Activated T-cell treated with anti-CD3 and anti-CD28 coated beads, Interleukin-2, amount 50 U/mL, for 24 hours (primary cell): ENCODE data around the gene AHRR.
A peak's percentile ranks its signal among the peaks of the same experiment; 100 is the strongest.
"Not testable (repeated sequence)": the region's sequence is repeated elsewhere in the genome, so short reads cannot be mapped to it uniquely, and the experiment has no call there.

ENCODE experiments used
- DNase-seq: peaks from one replicate; pipeline ENCODE4 v3.0.0-alpha.2; 2020
- H3K27ac Mint-ChIP-seq: 2 replicates; pipeline ENCODE4 v1.8.0; 2020; ENCODE audit warnings: mild to moderate bottlenecking, mixed read lengths
- H3K27me3 Mint-ChIP-seq: 2 replicates; pipeline ENCODE4 v1.8.0; 2020; ENCODE audit warnings: mixed read lengths
- H3K36me3 Mint-ChIP-seq: 2 replicates; pipeline ENCODE4 v1.8.0; 2020; ENCODE audit warnings: low read depth, mixed read lengths
- H3K4me1 Mint-ChIP-seq: 2 replicates; pipeline ENCODE4 v1.8.0; 2020; ENCODE audit warnings: low read depth, mixed read lengths
- H3K4me3 Mint-ChIP-seq: 2 replicates; pipeline ENCODE4 v1.8.0; 2020; ENCODE audit warnings: mild to moderate bottlenecking, moderate library complexity, mixed read lengths
- H3K9me3 Mint-ChIP-seq: 2 replicates; pipeline ENCODE4 v1.8.0; 2020; ENCODE audit warnings: mixed read lengths

The AHRR gene

GRCh38 chr5:414991-415927 lies 93.7 kb downstream of the AHRR start:
- not testable (repeated sequence) for H3K27me3 Mint-ChIP-seq, H3K27ac Mint-ChIP-seq, H3K9me3 Mint-ChIP-seq

GRCh38 chr5:415928-416635 lies 94.6 kb downstream of the AHRR start:
- peaks cover 11% of the 10 kb centered on the region for H3K36me3 Mint-ChIP-seq
- H3K27me3 Mint-ChIP-seq = peaks cover 3% of the 10 kb centered on the region
- peak; percentile 33 for DNase-seq
- H3K9me3 Mint-ChIP-seq = no peaks in the 10 kb centered on the region
- H3K4me3 Mint-ChIP-seq = no peak overlapping the region
- H3K27ac Mint-ChIP-seq = peak overlapping the region; percentile 37
- H3K4me1 Mint-ChIP-seq = peaks cover 30% of the 10 kb centered on the region

More at GRCh38 chr5:414991-415927, 93.7 kb downstream of the AHRR start:
- H3K4me1 Mint-ChIP-seq = peaks cover 35% of the 10 kb centered on the region
- not testable (repeated sequence) for H3K36me3 Mint-ChIP-seq, H3K4me3 Mint-ChIP-seq
- DNase-seq = peak; percentile 28

DNA sequence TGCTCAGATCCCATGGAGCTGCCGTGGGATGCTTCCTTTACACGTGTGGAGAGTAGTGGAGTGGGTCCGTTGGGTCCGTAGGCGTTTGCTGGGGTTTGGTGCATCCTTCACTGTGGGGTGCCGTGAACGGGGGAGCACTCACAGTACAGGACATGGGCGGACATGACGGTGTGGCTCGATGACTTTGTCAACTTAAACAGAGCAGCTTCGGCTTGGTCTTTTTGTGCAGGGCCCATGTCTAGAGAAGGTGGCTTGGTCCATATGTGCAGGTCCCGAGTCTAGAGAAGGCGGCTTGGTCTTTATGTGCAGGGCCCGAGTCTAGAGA lies 95.1 kb downstream of the AHRR start:
- H3K4me3 Mint-ChIP-seq = no peak overlapping the region
- no peaks in the 10 kb centered on the region for H3K9me3 Mint-ChIP-seq
- no peak for DNase-seq
- peaks cover 3% of the 10 kb centered on the region for H3K27me3 Mint-ChIP-seq
- peaks cover 25% of the 10 kb centered on the region for H3K4me1 Mint-ChIP-seq
- peaks cover 11% of the 10 kb centered on the region for H3K36me3 Mint-ChIP-seq
- peak overlapping the region; percentile 37 for H3K27ac Mint-ChIP-seq

GRCh38 chr5:417301-418161 lies 96.0 kb downstream of the AHRR start:
- H3K4me3 Mint-ChIP-seq = no peak overlapping the region
- H3K27ac Mint-ChIP-seq = no peak overlapping the region

DNA sequence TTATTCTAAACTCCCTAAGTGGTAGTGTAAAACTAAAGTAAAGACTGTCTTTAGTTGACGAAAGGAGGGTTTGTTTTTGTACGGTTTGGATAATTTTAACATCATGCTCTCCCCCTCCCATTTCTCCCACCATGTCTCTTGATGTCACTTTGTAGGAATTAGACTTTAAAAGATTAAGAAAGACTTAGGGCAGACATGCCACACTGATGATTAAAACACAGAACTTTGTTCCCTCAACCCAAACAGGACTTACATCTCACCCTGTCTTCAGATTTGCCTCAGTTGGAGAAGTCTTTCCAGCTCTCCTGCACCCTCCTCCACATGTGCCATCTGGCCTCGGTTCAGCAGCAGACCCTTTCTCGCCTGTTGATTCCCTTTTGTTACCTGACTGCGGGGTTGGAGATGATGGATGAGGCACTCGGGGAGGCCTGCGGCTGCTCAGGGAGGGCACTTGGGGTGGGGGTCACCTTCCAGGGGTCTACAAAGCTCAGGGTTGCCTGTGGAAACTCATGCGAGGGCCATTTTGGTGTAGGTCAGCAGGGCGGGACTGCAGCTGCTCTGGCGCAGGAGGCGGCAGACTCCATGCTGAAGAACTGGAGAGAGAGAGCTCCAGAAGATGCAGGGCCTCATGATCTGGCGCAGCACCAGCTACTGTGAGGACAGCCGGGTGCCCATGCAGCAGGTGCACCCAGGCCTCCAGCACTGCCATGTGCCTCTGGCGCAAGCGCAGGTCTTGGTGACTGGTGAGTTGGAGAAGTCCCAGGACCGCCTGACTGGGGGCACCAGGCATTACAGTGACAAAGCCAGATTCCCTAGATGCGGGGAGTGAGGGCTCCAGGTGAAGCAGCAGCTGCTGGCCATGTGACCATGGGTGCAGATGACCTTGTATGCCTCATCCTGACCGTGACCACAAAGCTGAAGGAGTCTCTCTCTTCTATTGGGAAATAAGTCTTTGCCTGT lies 96.9 kb downstream of the AHRR start:
- no peak for DNase-seq

More at GRCh38 chr5:417301-418161, 96.0 kb downstream of the AHRR start:
- DNase-seq = no peak
- Mint-ChIP-seq H3K9me3 (no peaks in the 10 kb centered on the region), H3K4me1 (peaks cover 16% of the 10 kb centered on the region), H3K27me3 (peaks cover 3% of the 10 kb centered on the region), H3K36me3 (peaks cover 11% of the 10 kb centered on the region)

GRCh38 chr5:419970-420369 lies 98.5 kb downstream of the AHRR start:
- no peaks in the 10 kb centered on the region for H3K27me3 Mint-ChIP-seq
- H3K27ac Mint-ChIP-seq = no peak overlapping the region
- peaks cover 25% of the 10 kb centered on the region for H3K4me1 Mint-ChIP-seq
- peaks cover 19% of the 10 kb centered on the region for H3K36me3 Mint-ChIP-seq
- no peak overlapping the region for H3K4me3 Mint-ChIP-seq
- DNase-seq = no peak
- no peaks in the 10 kb centered on the region for H3K9me3 Mint-ChIP-seq

More for the DNA sequence above, 96.9 kb downstream of the AHRR start:
- Mint-ChIP-seq H3K9me3 (no peaks in the 10 kb centered on the region), H3K4me1 (peaks cover 20% of the 10 kb centered on the region), H3K27ac (no peak overlapping the region), H3K27me3 (peaks cover under 1% of the 10 kb centered on the region), H3K36me3 (peaks cover 17% of the 10 kb centered on the region), H3K4me3 (no peak overlapping the region)

- H3K36me3 Mint-ChIP-seq = peaks cover 19% of the 10 kb centered on the region
- DNase-seq = no peak
- H3K27me3 Mint-ChIP-seq = no peaks in the 10 kb centered on the region
- H3K9me3 Mint-ChIP-seq = no peaks in the 10 kb centered on the region
- no peak overlapping the region for H3K27ac Mint-ChIP-seq
- H3K4me3 Mint-ChIP-seq = no peak overlapping the region
- H3K4me1 Mint-ChIP-seq = peaks cover 28% of the 10 kb centered on the region
These were observed 99.2 kb downstream of the AHRR start for GRCh38 chr5:420632-421286.

GRCh38 chr5:421287-421880 lies 99.9 kb downstream of the AHRR start:
- DNase-seq = no peak
- Mint-ChIP-seq H3K27me3 (peaks cover 4% of the 10 kb centered on the region), H3K9me3 (no peaks in the 10 kb centered on the region), H3K36me3 (peaks cover 19% of the 10 kb centered on the region), H3K4me3 (no peak overlapping the region), H3K27ac (no peak overlapping the region), H3K4me1 (peaks cover 23% of the 10 kb centered on the region)

DNA sequence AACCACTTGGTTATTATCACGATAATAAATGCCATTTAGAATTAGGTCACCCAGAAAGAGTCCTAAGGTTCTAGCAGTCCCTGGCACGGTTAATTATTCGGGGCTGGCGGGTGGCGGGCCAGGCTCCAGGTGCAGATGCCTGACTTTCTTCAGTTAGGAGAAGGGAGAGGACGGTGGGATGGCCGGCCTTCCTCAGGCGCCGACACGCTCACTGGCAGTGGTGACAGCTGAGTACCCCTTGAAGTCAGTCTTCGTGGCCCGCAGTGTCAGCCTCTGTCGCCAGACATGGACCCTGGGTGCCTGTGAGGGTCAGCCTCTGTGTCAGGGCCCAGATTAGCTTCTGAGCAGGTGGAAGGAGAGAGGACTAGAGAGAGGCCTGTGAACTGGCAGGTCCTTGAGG lies 100.4 kb downstream of the AHRR start:
- no peak overlapping the region for H3K27ac Mint-ChIP-seq
- DNase-seq = no peak

DNA sequence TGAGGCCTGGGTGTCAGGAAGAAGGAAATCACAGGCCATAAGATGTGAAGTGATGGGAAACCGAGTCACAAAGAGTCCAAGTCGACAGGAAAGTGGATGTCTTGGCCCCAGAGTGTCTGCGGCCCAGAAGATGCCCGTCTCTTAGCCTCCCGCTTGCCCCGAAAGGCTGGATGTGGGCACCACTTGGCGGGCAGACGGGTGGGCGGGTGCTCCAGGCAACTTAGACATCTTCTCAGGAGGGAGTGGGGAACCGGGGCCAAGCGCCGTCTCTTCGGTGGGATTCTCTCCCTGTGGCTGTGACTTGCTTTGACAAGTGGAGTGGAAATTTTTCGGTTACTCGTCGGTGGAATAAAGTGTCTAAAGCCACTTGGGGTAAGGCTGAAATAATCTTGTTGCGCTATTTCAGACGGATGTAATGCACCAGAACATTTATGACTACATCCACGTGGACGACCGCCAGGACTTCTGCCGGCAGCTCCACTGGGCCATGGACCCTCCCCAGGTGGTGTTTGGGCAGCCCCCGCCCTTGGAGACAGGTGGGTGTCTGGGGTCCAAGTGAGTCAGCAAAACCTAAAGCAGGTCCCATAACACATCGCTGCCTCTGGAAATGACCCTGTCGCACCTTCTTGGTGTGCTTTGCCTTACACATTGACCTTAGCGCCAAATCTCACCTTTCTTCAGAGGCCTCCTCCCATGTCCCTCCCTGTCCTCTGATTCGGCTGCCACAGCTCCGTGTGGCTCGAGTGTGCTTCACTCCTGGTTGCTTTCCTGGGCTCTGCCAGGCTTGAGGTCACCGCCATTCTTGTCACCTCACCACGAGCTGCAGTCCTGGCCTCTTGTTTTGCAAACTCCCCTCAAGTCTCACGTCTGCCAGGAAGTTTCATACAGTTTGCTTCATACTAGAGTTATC lies 101.1 kb downstream of the AHRR start:
- Mint-ChIP-seq H3K36me3 (peaks cover 19% of the 10 kb centered on the region), H3K4me3 (no peak overlapping the region), H3K27ac (peak overlapping the region; percentile 72), H3K9me3 (no peaks in the 10 kb centered on the region), H3K27me3 (peaks cover 4% of the 10 kb centered on the region), H3K4me1 (peaks cover 19% of the 10 kb centered on the region)
- DNase-seq = no peak

More for the DNA sequence above, 100.4 kb downstream of the AHRR start:
- H3K27me3 Mint-ChIP-seq = peaks cover 4% of the 10 kb centered on the region
- peaks cover 19% of the 10 kb centered on the region for H3K36me3 Mint-ChIP-seq
- H3K4me3 Mint-ChIP-seq = no peak overlapping the region
- peaks cover 19% of the 10 kb centered on the region for H3K4me1 Mint-ChIP-seq
- H3K9me3 Mint-ChIP-seq = no peaks in the 10 kb centered on the region

DNA sequence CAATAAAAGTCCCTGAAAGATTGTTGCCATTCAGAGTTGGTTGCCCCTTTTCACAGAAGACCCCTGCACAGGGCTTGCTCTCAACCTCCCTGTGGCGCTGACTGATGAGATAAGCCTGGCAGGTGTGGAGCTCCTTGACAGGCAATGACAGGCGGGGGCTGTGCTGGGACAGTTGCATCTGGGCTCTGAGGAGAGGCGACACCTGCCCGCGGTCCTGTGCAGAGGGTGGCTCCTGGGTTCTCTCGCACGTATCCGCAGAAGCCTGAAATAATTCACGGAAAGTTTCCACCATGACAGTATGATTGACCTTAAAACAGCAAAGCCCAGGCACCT lies 101.7 kb downstream of the AHRR start:
- Mint-ChIP-seq H3K27me3 (peaks cover 4% of the 10 kb centered on the region), H3K27ac (peak overlapping the region; percentile 72), H3K9me3 (no peaks in the 10 kb centered on the region), H3K4me1 (peaks cover 23% of the 10 kb centered on the region), H3K36me3 (peaks cover 24% of the 10 kb centered on the region), H3K4me3 (no peak overlapping the region)
- no peak for DNase-seq

GRCh38 chr5:423626-424261 lies 102.2 kb downstream of the AHRR start:
- H3K9me3 Mint-ChIP-seq = no peaks in the 10 kb centered on the region
- peak overlapping the region; percentile 72 for H3K27ac Mint-ChIP-seq

More at GRCh38 chr5:423626-424261, 102.2 kb downstream of the AHRR start:
- H3K27me3 Mint-ChIP-seq = peaks cover 4% of the 10 kb centered on the region
- H3K4me1 Mint-ChIP-seq = peaks cover 23% of the 10 kb centered on the region
- no peak overlapping the region for H3K4me3 Mint-ChIP-seq
- H3K36me3 Mint-ChIP-seq = peaks cover 23% of the 10 kb centered on the region
- DNase-seq = peak; percentile 28
